Uterus (tissue), 2 donors: ENCODE data around the gene CCDC182.

Source experiments
- CTCF ChIP-seq, 4 experiments: fragments of 200-600 bp in 2 of 4; fragments of 450-650 bp in 2 of 4; sonication (generic) in 2 of 4; IDR thresholded peaks; one replicate each; pipeline ENCODE4 v1.5.1; 2016 to 2019; ENCODE audit warnings: antibody characterized with exemption in 4 of 4, mild to moderate bottlenecking in 2 of 4, moderate library complexity in 1 of 4
- POLR2A ChIP-seq, 2 donors: fragments of 450-650 bp; IDR thresholded peaks; one replicate each; pipeline ENCODE4 v1.6.1; 2016; ENCODE audit warnings: antibody characterized with exemption in 2 of 2, mild to moderate bottlenecking in 1 of 2, moderate library complexity in 1 of 2

GRCh38 chr17:57752031-57752905 lies 7.2 kb upstream of the CCDC182 start:
- TF ChIP-seq CTCF (IDR thresholded peaks at IDR 0.05) (no peak), POLR2A (IDR thresholded peaks at IDR 0.05) (no peak)
